GM12865 (cell line): ENCODE results near the gene TKTL2.

Experiments used
- DNase-seq: peaks from one replicate; pipeline ENCODE4 v3.0.0; 2010; ENCODE audit warnings: low read depth
- H3K4me3 ChIP-seq: 2 replicates; pipeline ENCODE4 v1.5.1; 2011; ENCODE audit warnings: mild to moderate bottlenecking, low read depth, low read length, control low read depth
- CTCF ChIP-seq: IDR thresholded peaks from 2 replicates; pipeline ENCODE4 v1.5.1; 2011; ENCODE audit warnings: low read length, control low read depth, low read depth, inconsistent platforms; ENCODE audit not compliant: insufficient read depth; ENCODE audit errors: missing control alignments

The TKTL2 gene

GRCh38 chr4:163476761-163477438 lies 3.3 kb upstream of the TKTL2 start:
- no peak for DNase-seq
- no peak overlapping the region for H3K4me3 ChIP-seq
- TF ChIP-seq CTCF, result no peak

DNA sequence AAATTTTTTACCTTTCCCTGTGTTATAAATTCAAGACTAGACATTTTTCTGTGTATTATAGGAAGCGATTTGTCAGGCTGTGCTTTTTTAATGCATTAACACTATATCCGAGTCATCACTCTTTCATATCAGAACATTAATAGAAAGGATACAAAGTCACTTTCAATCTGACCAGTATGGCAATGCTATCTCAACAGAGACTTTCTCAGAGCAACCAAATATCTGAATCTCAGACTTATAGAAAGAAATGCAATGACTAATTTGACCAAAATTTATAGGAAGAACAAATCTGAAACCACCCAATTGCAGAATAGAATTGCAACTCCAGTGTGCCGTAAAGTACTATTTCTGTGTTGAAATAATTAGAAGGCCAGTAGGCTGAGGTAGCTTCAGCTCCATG lies 473 bp upstream of the TKTL2 start:
- no peak for DNase-seq
- H3K4me3 ChIP-seq, result no peak overlapping the region
- TF ChIP-seq CTCF, result no peak

- no peak overlapping the region for H3K4me3 ChIP-seq
- no peak for TF ChIP-seq CTCF
- DNase-seq, result no peak
Observed at GRCh38 chr4:163473130-163473529, 424 bp downstream of the TKTL2 start.

GRCh38 chr4:163470391-163470790 lies 3.2 kb downstream of the TKTL2 start:
- no peak for DNase-seq
- TF ChIP-seq CTCF, result no peak
- H3K4me3 ChIP-seq, result no peak overlapping the region

- TF ChIP-seq CTCF, result no peak
- DNase-seq, result no peak
- H3K4me3 ChIP-seq, result no peak overlapping the region
Observed at GRCh38 chr4:163467082-163467770, 6.3 kb downstream of the TKTL2 start.

- TF ChIP-seq CTCF, result no peak
- H3K4me3 ChIP-seq, result no peak overlapping the region
Observed at GRCh38 chr4:163462556-163462955, 11.0 kb downstream of the TKTL2 start.

More at GRCh38 chr4:163462556-163462955, 11.0 kb downstream of the TKTL2 start:
- DNase-seq, result no peak
